ENCODE measurements around the gene SFXN5.
"Not testable (repeated sequence)": the region's sequence is repeated elsewhere in the genome, so short reads cannot be mapped to it uniquely, and the experiment has no call there.

Gene SFXN5

GRCh38 chr2:73069041-73069854 is 2.3 kb downstream of the SFXN5 start:
- peak overlapping the region; percentile 86 for H3K4me3 ChIP-seq (replicated peaks; ENCODE audit: low read depth, low read length)
- DNase-seq (ENCODE audit: low read depth): no peak
- no peak for TF ChIP-seq CTCF (IDR thresholded peaks at IDR 0.05; ENCODE audit: low read length, missing control alignments)

- DNase-seq (ENCODE audit: low read depth): no peak
- no peak for TF ChIP-seq CTCF (IDR thresholded peaks at IDR 0.05; ENCODE audit: low read length, missing control alignments)
- no peak overlapping the region for H3K4me3 ChIP-seq (replicated peaks; ENCODE audit: low read depth, low read length)
These were observed 3.4 kb downstream of the SFXN5 start for GRCh38 chr2:73068147-73068546.

GRCh38 chr2:73067043-73067442 is 4.5 kb downstream of the SFXN5 start:
- no peak for TF ChIP-seq CTCF (IDR thresholded peaks at IDR 0.05; ENCODE audit: low read length, missing control alignments)
- no peak for DNase-seq (ENCODE audit: low read depth)
- H3K4me3 ChIP-seq (replicated peaks; ENCODE audit: low read depth, low read length): no peak overlapping the region

- not testable (repeated sequence) for DNase-seq (ENCODE audit: low read depth); H3K4me3 ChIP-seq (replicated peaks; ENCODE audit: low read depth, low read length)
These were observed 6.4 kb downstream of the SFXN5 start for GRCh38 chr2:73065070-73065469.

GRCh38 chr2:73063909-73064875 is 7.3 kb downstream of the SFXN5 start:
- peak; percentile 78 for DNase-seq (ENCODE audit: low read depth)
- no peak overlapping the region for H3K4me3 ChIP-seq (replicated peaks; ENCODE audit: low read depth, low read length)
- TF ChIP-seq CTCF (IDR thresholded peaks at IDR 0.05; ENCODE audit: low read length, missing control alignments): no peak

- no peak for TF ChIP-seq CTCF (IDR thresholded peaks at IDR 0.05; ENCODE audit: low read length, missing control alignments)
- no peak overlapping the region for H3K4me3 ChIP-seq (replicated peaks; ENCODE audit: low read depth, low read length)
- no peak for DNase-seq (ENCODE audit: low read depth)
These were observed 8.0 kb downstream of the SFXN5 start for GRCh38 chr2:73063472-73063871.

- H3K4me3 ChIP-seq (replicated peaks; ENCODE audit: low read depth, low read length): no peak overlapping the region
- no peak for DNase-seq (ENCODE audit: low read depth)
- no peak for TF ChIP-seq CTCF (IDR thresholded peaks at IDR 0.05; ENCODE audit: low read length, missing control alignments)
These were observed 12.4 kb downstream of the SFXN5 start for GRCh38 chr2:73059106-73059505.
